HepG2 (cell line): ENCODE measurements around the gene SLC28A1.

Source experiments
- ARID2 ChIP-seq: sonication (generic); formaldehyde crosslinking; IDR thresholded peaks from 2 replicates; pipeline ENCODE4 v1.8.1; 2022; ENCODE audit warnings: mild to moderate bottlenecking, missing genetic modification reagents, borderline replicate concordance
- YY1 ChIP-seq: IDR thresholded peaks from 2 replicates; pipeline ENCODE4 v1.6.1; 2011; ENCODE audit warnings: low read length, low read depth, moderate library complexity, mild to moderate bottlenecking; ENCODE audit not compliant: insufficient read depth, insufficient replicate concordance

DNA sequence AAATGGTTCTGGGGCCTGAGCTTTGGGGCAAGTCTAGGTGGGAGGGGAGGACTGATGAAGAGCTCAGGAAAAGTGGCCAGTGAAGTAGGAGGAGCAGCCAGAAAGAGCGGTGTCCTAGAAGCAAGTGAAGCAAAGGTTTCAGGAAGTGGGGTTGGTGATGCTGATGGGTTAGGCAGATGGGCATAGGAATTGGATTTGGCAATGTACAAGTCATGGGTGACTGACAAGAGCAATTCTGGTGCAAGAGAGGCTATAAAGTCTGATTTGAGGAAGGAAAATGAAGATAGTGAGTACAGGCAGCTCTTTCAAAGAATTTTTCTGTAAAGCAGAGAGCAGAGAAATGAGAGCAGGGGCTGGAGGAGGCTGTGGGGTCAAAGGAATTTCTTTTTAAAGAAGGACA lies 47.6 kb upstream of the SLC28A1 start:
- TF ChIP-seq YY1 = no peak
- TF ChIP-seq ARID2 (CRISPR knock-in tag) = no peak
